GM21360 (cell line): ENCODE data around the gene PLEKHG3.

Experiments used
- ATAC-seq: cut with Tn5 transposase; IDR thresholded peaks from one replicate; pipeline ENCODE4 v1.9.1; 2021; ENCODE audit warnings: mild to moderate bottlenecking, moderate library complexity; ENCODE audit not compliant: unreplicated experiment

Gene PLEKHG3

DNA sequence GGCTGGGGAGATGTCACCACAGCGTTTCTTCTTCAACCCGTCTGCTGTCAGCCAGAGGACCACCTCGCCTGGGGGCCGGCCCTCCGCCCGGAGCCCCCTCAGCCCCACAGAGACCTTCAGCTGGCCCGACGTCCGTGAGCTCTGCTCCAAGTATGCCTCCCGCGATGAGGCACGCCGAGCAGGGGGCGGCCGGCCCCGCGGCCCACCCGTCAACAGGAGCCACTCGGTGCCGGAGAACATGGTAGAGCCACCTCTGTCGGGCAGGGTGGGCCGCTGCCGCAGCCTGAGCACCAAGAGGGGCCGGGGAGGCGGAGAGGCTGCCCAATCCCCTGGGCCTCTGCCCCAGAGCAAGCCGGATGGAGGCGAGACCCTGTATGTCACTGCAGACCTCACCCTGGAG lies 38.8 kb downstream of the PLEKHG3 start:
- no peak for ATAC-seq

DNA sequence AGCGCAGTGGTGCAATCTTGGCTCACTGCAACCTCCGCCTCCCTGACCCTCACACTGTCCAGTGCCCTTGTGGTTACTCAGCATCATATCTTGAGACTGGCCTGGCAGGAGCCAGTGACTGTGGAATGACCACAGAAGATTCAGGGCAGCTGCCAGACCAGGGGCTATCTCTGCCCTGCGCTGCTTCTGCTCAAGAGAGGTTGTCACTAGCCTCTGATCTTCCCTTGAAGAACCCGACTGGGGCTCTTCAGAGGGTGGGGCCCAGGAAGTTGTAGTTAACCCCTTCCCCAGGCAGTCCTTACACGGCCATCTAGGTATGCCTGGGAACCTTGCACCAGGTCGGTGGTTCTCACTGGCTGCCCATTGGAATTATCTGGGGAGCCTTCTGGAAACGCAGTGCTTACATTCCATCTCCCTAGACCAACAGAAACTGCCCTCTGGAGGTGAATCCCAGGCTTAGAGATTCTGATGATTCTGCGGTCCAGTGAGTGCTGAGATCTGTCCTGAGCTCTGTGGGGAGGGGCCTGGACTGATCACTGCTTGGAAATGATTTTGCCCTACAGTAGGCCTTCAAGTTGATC lies 41.4 kb downstream of the PLEKHG3 start:
- ATAC-seq, result no peak

DNA sequence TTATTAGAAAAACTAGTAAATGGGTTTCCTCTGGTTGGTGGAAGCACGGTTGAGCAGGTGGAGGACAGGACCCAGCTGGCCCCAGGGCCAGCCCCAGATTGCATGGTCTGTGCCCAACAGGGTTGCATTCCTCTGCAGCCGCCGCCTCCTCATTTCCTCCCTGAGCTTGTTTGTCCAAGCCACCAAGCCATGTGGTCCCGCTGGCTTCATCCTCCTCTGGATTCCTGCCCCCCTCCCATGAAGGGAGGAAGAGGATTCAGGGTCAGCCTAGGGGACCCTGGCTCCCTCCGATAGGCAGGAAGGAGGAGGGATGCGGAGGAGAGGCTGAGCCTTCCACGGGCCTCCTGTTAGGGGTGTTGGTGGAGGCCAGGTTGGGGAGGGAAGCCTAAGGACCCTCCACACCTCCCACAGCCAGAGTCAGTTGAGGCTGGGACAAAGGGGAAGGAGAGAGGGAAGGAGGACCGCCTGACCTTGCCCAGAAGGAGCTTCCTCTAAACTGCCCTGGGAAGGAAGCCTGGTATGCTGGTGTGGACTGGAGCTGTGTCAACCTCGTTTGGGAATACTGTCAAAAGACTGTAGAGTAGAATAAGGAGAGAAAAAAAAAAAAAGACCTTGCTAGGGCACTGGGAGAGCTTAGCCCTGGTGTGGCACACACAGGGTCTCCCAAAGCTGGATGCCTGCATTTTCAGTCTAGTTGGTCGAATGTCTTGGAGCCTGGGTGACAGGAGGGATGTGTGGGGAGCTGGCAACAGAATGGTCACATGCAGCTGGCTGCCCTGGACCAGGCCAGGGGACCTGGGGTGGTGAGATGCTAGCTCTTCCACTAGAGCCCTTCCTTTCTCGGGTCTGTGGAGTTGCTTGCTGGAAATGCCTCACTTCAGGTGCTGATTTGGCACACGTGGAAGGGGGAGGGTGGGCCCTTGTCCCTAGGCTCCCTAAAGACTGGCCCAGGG lies 42.4 kb downstream of the PLEKHG3 start:
- no peak for ATAC-seq

DNA sequence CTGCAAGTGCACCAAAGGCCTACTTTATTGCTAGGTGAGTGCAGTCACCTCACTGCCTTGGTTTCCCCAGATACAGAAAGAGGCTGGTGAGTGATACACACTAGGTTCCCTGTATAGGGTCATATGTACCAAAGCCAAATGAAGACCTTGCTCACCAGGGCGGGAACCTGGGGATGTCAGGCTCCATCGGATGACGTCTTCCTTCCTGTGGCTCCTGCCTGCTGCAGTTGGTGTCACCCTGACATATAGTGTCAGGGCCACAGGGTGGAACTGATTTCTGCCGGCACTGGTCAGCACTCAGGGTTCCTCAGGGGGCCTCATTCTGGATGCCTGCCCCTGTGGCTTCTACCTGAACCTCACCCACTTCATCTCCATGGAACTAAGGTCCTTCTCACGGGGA lies 43.1 kb downstream of the PLEKHG3 start:
- no peak for ATAC-seq

DNA sequence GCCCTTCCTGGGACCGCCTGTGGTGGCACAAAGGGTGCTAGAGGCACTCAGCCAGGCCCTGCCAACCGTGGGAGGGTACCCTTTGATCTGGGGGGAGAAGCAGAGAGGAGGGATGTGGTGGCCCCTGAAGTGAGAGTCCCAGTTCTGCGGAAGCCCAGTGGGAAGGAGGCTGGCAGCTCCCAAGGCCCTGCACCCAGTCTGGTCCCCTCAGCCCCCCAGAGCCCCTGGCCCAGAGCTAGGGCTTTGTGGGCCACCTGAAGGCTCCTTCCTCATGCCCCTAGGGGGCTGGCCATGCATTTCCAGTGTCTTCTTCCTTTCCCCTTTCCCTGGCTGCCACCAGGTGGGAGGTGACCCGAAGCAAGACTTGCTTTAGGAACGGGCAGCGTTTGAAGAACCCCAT lies 44.3 kb downstream of the PLEKHG3 start:
- ATAC-seq, result no peak

DNA sequence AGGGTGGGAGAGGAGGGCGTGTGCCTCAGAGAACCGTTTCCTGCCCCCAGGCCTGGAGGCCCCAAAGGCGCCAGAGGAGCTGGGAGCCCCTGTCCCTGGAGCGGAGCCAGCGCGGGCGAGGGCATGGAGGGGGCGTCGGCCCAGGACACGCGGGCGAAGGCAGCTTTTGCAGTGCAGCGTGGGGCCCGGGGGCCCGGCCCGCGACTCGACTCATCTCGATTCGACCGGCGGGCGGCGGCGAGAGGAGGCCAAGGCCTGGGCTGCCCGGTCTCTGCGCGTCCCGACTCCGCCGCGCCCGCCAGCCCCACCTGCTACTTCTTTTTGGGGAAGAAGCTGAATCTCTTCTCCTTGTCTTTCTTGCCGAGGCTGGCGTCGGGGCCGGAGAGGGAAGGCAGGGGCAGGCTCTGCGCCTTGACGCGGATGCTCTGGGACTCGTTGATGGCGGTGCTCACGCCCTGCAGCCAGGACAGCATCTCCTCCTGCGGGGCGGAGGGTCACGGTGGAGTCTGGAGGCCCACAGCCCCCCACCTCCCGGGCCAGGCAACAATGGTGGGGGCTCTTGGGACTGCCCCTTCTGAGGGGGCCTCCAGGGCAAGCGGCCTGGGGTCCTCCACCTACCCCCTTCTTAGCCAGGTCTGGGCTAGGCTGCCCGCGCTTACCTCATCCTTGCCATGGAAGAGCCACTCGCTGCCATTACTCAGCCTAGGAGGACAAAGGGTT lies 44.9 kb downstream of the PLEKHG3 start:
- no peak for ATAC-seq

DNA sequence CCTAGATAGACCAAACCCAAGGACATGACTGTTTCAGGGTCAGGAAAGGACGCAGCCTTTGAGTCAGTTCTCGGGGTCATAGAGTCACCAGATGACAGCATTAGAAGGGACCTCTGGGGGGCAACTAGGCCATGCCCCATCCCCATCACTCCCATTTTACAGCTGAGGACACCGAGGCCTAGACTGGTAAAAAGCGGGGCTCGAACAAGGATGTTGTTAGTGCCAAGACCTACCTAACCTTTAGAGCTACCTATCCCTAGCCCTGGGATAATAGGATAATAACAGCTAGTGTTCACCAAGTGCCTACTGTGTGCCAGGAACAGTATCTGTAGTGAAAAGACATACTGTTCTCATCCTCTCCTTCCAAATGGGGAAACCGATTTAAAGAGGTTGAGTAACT lies 48.7 kb downstream of the PLEKHG3 start:
- no peak for ATAC-seq

DNA sequence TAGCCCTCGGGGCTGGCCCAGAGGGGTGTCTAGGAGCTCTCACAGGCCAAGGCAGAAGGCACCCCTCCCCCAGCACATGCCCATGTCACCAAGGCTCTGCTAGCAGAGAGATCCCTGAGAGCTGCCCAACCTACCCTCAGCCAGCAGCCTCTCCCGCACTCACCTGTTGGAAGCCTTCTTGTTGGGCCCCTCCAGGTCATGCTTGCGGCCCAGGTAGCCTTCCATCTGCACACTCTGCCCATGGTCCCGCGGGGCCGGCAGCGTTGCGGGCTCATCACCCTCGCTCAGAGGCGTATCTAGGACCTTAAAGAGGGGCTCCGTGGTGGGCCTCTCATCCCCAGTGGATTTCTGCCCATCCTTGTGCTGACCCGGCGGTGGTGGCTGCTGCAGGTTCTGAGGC lies 49.1 kb downstream of the PLEKHG3 start:
- ATAC-seq, result no peak

DNA sequence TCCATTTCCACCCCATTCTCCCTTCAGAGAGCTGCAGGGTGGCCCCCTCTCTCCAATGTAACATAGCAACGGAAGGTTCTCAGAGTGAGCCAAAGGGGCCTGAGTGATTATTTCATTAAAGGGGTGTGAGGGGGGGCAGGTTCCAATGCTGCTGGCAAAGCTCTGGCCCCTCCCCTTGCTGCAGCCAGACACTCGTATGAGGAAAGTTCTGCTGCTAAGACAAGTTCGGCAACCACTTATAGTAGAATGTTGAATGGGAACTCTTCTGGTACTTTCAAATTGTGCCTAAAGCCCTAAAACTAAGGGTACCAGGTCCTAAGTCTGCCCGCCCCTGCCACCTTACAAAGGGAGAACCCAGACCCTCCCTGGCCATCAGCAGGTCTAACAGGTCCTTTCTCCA lies 49.8 kb downstream of the PLEKHG3 start:
- no peak for ATAC-seq

DNA sequence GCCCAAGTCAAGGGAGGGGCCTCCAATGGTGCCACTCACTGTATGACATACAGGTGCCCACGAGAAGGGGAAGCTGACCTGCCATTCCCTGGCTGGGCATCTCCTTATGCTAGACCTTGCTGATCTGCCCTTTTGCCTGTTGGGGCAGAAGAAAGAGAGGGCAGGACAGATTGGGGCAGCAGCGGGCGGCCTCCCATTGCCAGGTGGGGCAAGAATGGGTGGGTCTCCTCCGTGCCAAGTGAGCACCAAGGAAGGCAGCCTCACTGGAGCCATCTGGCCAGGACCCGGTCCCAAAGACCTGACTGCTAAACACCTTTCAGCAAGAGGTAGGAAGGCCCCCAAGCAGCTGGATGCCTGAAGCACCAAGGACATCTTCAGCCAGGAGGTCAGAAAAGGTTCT lies 50.5 kb downstream of the PLEKHG3 start:
- ATAC-seq, result no peak

DNA sequence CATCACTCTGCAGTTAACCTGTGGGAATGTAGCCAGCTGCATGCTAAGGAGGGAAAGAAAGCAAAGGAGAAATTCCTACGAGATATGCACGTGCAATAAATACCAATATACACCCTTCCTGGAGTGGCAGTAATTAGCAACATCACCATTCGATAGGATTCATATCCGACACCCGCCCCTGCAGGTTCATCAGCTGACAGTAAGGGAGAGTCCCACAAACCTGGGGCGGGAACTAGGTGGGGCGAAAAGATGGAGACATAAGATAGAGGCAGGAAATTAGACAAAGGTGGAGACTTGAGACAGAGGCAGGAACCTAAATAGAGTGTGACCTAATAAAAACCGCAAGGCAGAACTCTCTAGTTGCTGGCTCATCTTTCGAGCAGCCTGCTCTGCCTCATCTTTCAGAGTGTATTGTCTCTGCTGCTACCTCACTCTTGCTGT lies 51.6 kb downstream of the PLEKHG3 start:
- no peak for ATAC-seq

DNA sequence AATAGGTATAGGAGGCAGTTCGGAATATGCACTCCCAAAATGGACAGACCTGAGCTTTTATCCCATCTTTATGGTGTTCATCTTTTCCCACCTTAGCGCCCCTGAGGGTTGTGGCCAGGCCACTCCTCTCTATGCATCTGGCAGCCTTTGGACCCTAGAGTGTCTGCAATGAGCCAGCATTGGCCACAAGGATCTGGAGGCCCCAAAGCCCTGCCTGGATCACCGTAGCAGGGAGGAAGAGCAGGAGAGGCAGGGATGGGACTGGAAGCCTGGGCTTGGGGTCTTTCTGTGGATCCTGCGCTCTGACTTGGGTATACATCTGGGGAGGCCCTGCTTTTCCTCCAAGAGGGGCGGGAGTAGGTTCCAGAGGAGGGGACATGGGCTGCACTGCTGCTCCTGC lies 52.5 kb downstream of the PLEKHG3 start:
- ATAC-seq, result no peak

DNA sequence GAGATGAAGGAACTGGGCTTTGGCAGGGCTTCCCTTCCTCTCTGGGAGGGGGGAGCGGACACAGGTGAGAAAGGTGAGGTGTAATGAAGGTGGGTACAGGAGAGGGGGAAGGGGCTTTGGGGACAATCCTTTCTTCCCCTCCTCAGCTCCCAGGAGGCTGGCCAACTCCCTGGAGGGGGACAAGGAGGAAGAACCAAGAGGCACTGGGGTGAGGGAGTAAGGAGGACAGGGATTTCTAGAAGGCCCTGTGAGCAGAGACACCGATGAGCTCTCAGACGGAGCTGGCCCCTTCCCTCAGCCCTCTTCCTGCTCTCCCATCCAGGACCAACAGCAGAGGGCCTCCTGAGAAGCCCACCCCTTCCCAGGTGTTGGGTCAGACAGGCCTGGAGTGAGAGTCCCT lies 53.4 kb downstream of the PLEKHG3 start:
- no peak for ATAC-seq

DNA sequence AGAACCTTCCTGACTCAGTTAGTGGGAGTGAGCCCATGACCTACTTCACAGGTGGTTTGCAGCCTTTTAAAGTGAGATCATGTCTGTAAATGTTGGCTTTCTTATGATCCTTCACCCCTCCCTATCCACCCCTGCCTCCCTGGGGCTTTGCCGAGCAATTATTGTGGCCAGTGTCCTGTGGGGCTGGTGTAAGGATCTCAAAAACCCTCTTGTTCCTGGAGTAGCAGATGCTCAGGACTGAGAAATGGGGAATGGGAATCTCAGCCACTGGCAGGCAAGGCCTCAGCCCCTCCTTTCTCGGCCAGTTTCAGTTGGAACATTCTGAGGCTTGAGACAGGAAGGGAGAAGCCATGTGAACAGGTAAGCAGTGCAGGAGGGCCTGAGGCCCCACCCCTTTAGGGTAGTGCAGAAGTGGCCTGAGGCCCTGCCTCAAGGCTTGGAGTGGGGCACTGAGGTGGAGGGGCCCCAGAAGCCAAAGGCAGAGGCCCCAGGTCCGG lies 53.8 kb downstream of the PLEKHG3 start:
- no peak for ATAC-seq

DNA sequence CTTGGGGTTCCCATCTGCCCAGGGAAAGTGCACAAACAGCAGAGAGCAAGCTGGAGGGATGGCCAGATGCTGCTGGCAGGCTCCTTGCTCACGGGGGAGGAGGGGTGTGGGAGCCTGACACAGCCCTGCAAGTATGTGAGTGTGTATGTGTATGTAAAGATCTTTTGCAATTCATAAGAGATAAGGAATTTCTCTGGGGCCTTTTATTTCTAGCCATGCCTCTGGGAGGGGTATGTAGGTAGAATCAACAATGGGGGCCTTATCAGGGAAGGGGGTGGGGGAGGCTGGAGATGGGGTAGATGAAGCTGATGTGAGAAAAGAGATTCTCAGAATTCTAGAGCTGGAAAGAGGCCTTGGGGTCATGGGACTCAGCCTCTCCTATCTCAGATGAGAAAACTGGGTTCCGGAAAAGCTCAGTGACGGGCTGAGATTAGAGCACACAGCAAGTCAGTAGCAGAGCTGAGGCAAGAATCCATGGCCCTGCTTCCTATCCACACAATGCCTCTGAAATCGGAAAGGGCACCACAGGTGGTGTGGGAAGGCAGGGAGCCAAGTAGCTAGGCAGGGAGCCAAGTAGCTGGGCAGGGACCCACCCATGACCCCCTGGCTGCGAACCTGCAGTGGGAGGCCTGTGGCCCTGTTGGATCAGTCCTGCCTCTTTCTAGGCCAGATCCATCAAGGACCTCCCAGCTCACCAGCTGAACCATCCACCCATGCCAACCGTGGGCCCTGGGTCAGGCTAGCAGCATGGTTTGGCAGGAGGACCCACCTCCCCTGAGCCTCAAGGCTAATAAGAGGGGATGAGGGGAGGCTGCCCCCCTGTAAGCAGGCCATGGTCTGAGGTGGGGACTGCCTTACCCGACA lies 54.7 kb downstream of the PLEKHG3 start:
- no peak for ATAC-seq

DNA sequence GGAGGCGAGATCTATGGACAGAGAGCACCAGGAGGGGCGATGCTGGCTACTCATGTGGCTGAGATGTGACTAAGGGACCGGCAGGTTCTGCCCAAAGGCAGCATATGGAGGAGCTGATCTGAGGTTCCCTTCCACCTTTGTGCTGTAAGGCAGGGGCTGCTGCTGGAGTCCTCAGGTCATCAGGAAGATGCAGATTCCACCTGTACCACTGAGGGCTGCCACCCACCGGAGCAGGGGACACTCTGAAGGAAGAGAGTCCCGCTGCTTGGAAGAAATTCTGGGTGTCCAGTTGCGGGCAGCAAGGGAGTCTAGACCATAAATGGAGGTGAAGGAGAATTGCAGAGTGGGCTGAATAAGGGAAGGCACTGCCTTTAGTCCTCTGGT lies 55.3 kb downstream of the PLEKHG3 start:
- no peak for ATAC-seq

DNA sequence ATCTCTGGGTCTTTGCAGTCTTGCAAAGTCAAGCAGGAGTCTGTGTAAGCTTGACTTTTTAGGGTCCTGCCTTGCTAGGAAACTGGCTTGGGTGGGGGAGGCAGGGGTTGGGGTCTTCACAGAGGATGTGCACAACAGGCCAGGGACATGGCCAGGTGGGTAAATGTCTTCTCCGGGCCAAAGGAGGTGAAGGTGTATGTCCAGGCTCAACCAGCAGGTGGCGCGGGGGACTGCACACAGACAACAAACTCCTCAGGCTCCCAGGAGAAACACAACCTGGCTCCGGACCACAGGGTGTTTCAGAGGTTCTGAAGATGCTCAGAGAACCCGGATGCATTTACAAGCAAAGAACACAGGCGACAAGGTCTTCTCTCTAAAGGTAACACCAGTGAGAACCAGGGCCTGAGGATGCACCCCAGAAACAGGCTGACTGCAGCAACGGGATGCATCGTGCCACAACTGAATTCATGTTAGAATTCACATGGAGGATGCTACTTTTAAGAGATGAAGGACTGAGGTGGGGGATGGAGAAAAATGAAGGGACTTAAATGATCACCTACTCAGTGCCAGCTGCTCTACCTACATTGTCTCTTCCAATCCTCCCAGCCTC lies 56.0 kb downstream of the PLEKHG3 start:
- no peak for ATAC-seq

DNA sequence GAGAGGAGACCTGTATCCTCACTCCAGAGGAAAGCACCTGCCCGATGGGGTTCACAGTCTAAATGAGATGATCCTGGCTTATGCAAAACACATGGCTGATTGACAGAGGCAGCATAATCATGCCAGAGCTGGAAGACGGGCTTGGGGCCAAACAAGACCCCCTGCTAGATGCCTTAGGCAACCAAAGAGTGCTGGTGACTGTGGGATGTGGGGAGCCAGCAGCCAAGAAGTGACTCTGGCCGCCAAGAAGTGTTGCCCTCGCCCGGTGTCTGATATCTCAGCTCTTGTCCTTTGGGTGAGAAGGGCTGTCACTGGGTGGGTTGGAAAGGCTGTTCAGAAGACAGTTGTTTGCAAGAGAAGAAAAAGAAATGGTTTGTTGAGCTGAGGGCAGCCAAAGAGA lies 56.7 kb downstream of the PLEKHG3 start:
- no peak for ATAC-seq

DNA sequence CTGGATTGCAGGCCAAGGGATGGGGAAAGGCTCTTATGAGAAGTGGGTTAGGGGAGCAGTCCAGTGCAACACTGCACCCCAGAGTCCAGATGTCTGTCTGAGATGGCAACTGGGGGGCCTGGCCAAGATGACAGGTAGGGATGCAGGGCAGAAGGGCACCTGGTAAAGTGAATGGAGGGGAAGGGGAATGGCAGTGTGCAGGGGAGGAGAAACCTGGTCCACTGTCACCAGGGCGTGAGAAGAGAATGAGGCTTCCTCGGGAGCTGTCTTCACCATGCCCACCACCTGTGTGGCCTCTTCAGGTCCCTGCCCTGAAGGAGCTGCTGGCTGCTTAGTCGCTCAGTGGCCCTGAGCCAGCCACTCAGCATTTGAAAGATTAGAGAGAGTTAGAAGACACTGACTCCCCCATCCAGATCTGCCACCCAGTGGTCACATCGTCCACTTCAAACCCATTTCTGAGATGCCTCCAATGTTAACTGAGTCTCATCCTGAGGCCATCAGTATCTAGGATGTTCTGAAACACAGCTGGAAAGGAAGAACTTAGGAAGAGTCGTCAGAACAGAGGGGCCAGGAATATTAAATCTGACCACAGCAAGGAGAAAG lies 57.3 kb downstream of the PLEKHG3 start:
- no peak for ATAC-seq
